ENCODE results near the gene NHSL2. TPM values are rescaled to one million over a fixed set of nuclear protein-coding genes. Genes with fewer than 3 reads are reported as not detected.

The NHSL2 gene
- polyA plus RNA-seq, 12 donors, result 7.5 to 33.2 (median 9.5) TPM; not detected in 1

DNA sequence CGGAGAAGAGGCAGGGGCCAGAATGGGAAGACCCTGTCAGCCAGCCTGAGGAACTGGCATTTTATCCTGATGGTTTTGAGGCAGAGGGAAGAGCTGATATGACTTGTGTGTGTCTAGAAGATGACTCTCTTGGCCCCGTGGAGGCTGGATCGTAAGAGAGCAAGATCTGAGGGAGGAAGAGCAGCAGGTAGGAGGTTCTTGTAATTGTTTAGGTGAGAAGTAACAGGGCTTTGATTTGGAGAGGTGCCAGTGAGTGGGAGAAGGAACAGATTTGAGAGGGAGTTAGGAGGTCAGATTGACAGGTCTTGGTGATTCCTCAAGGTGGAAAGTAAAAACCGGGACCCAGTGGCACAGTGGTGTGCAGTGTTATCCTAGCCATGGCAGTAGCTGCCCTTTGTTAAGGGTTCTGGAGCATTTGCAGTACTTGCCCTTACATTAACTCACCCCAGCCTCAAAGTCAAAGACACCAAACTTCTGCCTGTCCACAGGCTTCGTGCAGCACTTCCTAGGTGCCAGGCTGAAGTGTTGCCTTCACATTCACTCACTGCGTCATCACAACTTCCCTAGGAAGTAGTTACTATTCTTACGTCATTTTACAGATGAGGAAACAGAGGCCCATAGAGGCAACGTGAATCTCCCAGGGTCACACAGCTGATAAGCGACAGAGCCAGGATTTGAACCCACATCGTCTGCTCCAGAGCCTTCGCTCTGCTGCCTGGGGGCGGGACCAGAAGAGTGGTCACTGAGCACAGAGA, 197.4 kb downstream of the NHSL2 start:
- no peak for DNase-seq

DNA sequence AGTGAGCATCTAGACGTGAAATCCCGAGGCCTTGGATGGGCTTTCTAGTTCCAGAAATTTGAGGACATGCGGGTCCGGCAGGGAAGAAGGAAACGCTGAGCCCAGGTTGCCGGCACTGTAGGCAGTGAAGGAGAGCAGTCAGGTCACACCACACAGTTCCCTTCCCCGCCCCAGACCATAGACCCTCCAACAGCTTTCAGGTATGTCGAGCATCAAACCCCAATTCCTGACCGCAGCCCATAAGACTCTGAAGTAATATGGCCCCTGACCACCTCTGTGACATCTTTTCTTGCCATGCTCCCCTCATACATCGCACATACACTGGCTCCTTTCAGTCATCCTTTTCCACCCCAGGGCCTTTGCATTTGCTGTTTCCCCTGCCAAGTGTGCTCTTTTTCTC, 198.0 kb downstream of the NHSL2 start:
- no peak for DNase-seq

- DNase-seq, result no peak
Observed at GRCh38 chrX:72110051-72110875, 199.6 kb downstream of the NHSL2 start.

DNA sequence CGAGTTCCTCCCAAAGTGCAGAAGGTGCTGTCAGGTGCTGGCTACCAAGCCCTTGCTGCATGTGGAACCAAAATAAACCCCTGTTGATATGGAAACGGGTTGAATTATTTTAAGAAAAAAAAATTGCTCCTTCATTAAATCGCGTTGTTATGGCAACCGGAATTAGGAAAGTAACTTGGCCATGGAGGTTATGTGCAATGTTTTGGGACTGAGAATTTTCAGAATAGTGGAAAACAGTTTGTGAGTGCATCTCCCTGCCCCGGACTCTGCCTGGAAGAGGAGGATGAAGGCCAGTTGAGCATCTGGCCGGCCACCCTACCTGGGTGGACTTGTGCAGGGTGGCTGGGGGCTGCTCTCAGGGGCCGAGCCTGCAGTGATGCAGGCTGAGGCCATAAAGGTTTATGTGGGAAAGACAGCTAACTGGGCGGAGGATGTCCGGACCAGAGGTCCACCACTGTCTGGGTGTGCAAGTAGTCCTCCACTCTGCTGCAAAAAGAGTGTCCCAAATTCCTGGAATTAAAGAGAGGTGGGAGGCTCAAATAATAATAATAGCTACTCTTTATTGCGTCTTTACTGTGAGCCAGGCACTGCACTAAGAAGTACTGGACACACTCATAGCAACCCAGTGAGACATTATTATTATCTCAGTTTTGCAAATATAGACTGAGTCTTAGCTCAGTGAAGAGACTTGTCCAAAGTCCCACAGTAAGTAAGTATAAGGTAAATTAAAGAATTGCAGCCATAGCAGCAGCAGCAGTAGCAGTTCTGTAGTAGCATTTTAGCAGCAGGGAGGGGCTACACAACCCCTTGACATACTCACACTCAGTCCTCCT, 200.4 kb downstream of the NHSL2 start:
- no peak for DNase-seq

- no peak for DNase-seq
Observed at GRCh38 chrX:72113461-72113860, 202.8 kb downstream of the NHSL2 start.

DNA sequence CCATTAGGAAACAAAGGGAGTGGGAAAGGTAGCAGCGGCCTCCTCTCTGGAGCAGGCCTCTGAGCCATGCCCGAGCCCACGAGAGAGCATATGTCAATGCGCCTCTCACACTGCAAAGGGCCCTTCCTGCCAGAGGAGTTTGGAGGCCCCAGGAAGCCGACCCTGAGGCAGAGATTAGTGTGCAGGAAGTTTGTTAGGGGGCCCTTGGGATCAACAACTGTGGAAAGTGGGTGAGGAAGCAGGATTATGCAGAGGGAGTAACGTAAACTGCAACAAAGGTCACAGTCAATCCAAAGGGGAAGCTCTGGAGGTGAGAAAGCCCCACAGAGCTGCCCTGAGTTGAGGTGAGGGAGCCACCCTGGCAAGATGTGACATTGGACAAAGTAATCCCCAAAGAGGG, 203.7 kb downstream of the NHSL2 start:
- DNase-seq, result no peak

DNA sequence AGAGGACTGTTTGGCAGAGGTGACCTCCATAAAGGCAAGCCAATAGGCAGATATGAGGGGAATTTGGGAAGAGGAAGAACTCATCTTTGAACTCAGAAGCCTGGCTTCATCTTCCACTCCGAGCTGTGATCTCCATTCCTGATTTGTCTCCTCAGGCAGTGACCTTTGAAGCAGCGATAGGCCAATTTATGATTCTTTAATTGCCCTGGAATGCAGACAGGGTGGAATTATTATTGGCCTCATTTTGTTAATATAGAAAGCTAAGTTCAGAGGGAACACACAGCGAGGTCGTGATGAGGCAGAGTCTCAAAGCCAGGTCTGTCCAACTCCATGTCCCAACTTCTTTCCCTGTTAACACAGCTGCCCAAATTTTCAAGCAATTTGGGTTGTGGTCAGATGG, 204.2 kb downstream of the NHSL2 start:
- DNase-seq, result no peak

DNA sequence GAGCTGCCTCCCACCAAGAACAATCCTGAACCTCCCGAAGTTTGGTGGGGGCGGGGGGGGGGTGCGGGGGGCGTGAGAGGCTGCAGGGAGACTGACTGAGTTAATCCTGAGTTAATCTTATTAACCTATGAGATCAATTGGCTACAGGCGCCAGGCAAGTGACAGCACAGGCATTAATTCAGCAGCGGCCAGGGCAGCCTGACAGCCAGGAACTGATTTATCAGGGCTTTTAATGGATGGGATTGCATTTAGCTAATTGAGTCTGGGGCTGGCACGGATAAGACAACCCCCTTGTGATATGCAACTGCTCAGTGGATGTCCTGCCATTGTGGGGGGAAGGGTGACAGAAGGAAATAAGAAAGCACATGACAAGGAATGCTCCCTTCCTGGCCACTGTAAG, 204.7 kb downstream of the NHSL2 start:
- DNase-seq, result no peak

DNA sequence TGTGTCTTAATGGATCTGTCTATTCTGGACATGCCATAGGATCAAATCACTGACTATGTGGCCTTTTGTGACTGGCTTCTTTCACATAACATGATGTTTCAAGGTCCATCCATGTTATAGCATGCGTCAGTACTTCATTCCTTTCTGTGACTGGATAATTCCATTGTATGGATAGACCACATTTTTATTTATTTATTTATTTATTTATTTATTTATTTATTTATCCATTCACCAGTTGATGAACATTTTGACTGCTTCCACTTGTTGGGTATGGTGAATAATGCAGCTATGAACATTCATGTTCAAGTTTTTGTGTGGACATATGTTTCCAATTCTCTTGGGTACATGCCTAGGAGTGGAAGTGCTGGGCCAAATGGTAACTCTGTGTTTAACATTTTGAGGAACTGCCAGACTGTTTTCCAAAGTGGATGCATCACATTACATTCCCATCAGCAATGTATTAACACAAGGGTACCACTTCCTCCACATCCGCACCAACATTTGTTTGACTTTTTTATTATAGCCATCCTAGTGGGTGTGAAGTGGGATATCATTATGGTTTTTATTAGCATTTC, 207.1 kb downstream of the NHSL2 start:
- no peak for DNase-seq

- DNase-seq, result no peak
Observed at GRCh38 chrX:72120837-72121236, 210.2 kb downstream of the NHSL2 start.

DNA sequence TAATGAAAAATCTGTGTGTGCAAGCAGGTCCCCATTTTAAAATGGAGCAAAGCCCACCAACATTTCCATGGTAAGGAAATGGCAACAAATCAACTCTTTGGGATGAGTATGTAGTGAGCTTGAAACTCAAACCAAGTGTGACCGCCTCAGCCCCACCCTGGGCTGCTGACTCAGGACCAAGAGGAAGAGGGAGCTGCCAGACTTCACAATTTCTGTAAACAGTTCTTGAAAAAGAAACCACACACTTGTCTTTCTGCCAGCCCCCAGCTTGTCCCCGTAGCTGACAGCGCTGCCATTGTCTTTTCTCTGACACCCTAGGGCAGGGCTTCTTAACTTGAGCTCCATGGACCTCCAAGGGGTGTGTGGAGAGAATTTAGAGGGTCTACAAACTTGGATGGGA, 210.7 kb downstream of the NHSL2 start:
- DNase-seq, result no peak

GRCh38 chrX:72122621-72123337, 212.1 kb downstream of the NHSL2 start:
- DNase-seq, result no peak

DNA sequence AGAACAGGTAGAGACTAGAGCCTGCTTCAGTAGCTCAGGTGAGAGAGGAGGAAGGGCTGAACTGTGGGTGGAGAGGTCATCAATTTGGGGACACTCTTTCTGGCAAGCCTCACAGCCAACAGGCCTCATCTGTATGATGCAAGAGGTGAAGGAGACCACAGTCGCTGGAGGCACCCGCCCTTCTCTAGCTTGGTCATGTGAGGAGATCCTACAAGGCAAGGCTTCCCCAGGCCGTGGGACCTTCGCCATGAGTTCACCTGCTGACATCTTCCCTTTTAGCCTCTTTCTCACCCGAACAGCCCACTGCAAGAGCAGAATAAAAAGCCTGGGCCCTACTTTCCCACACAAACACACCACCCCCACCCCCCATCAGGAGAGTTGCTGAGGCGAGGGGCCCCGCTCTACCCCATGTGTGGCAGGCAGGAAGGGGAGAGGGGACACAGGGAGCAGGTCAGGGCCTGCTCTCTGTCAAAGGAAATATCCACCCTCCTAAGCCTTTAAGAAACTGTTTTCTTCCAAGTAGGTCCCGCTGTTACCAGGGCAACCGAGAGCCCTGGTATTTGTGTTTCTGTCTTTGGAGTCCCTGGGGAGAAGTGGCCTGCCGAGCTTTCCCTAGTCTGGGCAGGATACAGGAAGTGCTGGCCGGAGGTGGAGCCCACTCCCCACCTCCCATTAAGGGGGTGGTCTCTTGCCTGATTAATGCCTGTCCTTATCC, 213.0 kb downstream of the NHSL2 start:
- DNase-seq, result no peak

DNA sequence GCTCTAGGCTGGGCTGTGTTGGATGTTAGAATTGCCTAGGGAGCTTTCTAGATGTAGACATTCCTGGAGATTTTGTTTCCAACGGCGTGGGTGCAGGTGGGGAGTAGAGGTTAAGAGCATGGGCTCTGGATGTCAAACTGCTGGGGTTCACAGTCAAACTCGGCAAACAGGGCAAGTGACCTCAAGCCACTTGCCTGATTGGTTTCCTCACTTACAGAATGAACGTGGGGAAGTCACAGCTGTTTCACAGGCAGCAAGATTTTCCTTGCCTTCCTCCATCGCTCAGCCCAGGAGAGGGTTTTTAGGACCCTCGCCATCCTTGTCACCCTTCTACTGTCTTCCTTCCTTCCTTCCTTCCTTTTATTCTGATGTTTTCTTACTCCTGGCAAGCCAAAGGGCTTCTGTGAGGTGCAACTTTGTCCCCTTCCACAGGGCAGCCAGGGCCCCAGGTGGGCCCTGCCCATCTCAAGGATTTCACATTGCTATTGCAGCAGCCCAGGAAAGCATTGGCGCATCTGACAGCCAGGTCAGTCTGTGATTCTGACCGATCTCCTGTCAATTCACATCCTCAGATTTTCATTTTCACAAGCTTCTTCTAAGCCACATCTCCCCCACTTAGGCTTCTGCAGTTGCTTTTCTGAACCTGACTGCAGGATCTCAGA, 214.0 kb downstream of the NHSL2 start:
- DNase-seq, result no peak

GRCh38 chrX:72125331-72126047, 214.8 kb downstream of the NHSL2 start:
- DNase-seq, result no peak

- no peak for DNase-seq
Observed at GRCh38 chrX:72126048-72126415, 215.4 kb downstream of the NHSL2 start.

- peak; percentile 85 for DNase-seq
Observed at GRCh38 chrX:72126539-72127140, 216.0 kb downstream of the NHSL2 start.

GRCh38 chrX:72127332-72127731, 216.7 kb downstream of the NHSL2 start:
- no peak for DNase-seq
